ENCODE measurements around the gene CXCL16. TPM values are rescaled to one million over a fixed set of nuclear protein-coding genes. Genes with fewer than 3 reads are reported as not detected.

CXCL16 gene
- total RNA-seq, 1 experiment from 2014 or later, result 4.5 TPM

- no peak overlapping the region for H2BK20ac ChIP-seq (ENCODE audit: low read depth, low read length, poor library complexity, severe bottlenecking)
- no peak for TF ChIP-seq CTCF (conservative IDR thresholded peaks at IDR 0.05)
- no peak overlapping the region for H2BK120ac ChIP-seq (ENCODE audit: low read depth, low read length, poor library complexity, severe bottlenecking)
- no peak overlapping the region for H2AK5ac ChIP-seq (ENCODE audit: insufficient read length, low read length)
- Mint-ChIP-seq H3K27ac (no peak overlapping the region), H3K36me3 (ENCODE audit: insufficient read depth in 1 of 3, low read depth in 3 of 3) (peaks cover 0 to 9% (median 3%) of the 10 kb centered on the region in 3 experiments; a peak in 3 of 7 replicates), H3K4me1 (peaks cover 11 to 16% of the 10 kb centered on the region in 2 experiments; a peak in 3 of 4 replicates), H3K27me3 (ENCODE audit: low read depth) (peaks cover 60% of the 10 kb centered on the region), H3K9me3 (no peaks in the 10 kb centered on the region; a peak in 1 of 5 replicates), H3K4me3 (no peak overlapping the region)
- H4K20me1 ChIP-seq (ENCODE audit: control insufficient read depth, insufficient read depth, insufficient read length), result no peaks in the 10 kb centered on the region
- H3K4ac ChIP-seq (ENCODE audit: low read depth, low read length), result no peak overlapping the region
- H3K23me2 ChIP-seq (ENCODE audit: insufficient read length, low read depth, low read length, poor library complexity, severe bottlenecking), result peaks cover 12% of the 10 kb centered on the region
- no peak overlapping the region for H2AFZ ChIP-seq (ENCODE audit: low read length)
- WGBS (ENCODE audit: extremely low coverage, insufficient read length, low lambda C conversion rate), result no CpG with 5 or more reads among the region's 9 CpGs
- H2BK12ac ChIP-seq (ENCODE audit: insufficient read length, low read depth, low read length), result no peak overlapping the region
- no peak overlapping the region for H3K23ac ChIP-seq (ENCODE audit: insufficient read length, low read depth, low read length)
- no peak overlapping the region for H3K56ac ChIP-seq (ENCODE audit: insufficient read length, low read depth, low read length)
- H3K9me3 ChIP-seq (ENCODE audit: control insufficient read depth, low read depth, low read length), result no peaks in the 10 kb centered on the region
- no peak overlapping the region for H3T11ph ChIP-seq (ENCODE audit: low read length)
- no peak overlapping the region for H3K14ac ChIP-seq (ENCODE audit: insufficient read depth, low read length)
- no peak overlapping the region for H3K9ac ChIP-seq (ENCODE audit: extremely low read depth, insufficient read length, low read length)
- no peak overlapping the region for H4K91ac ChIP-seq (ENCODE audit: insufficient read length, low read depth, low read length)
- H2BK5ac ChIP-seq (ENCODE audit: insufficient read length, low read length), result no peak overlapping the region
- no peak overlapping the region for H4K8ac ChIP-seq (replicated peaks; ENCODE audit: insufficient read length, low read depth, low read length)
- DNase-seq, result no peak
- no peak overlapping the region for H3K4me2 ChIP-seq (ENCODE audit: insufficient read depth, insufficient read length, low read length)
- H4K5ac ChIP-seq (ENCODE audit: insufficient read length, low read depth, low read length), result no peak overlapping the region
- H3K79me2 ChIP-seq (ENCODE audit: insufficient read depth, low read length), result no peaks in the 10 kb centered on the region
- no peak overlapping the region for H2BK15ac ChIP-seq (ENCODE audit: low read depth, low read length)
- H3K27me3 ChIP-seq (ENCODE audit: insufficient read depth, low read length), result peaks cover 29% of the 10 kb centered on the region
- no peak overlapping the region for H3K27ac ChIP-seq (ENCODE audit: insufficient read length, low read depth, low read length)
- no peaks in the 10 kb centered on the region for H3K4me1 ChIP-seq (ENCODE audit: insufficient read depth, low read length)
- H3K18ac ChIP-seq (ENCODE audit: insufficient read length, low read depth, low read length), result no peak overlapping the region
- no peaks in the 10 kb centered on the region for H3K79me1 ChIP-seq (ENCODE audit: insufficient read depth, low read depth, low read length, poor library complexity, severe bottlenecking)
These were observed 3.7 kb downstream of the CXCL16 start for GRCh38 chr17:4735876-4736651.

All from H9 (cell line).